Liver (tissue), 9 donors: Measurements from ENCODE around the gene MLLT10. TPM values are rescaled to one million over a fixed set of nuclear protein-coding genes. Genes with fewer than 3 reads are reported as not detected.

Experiments used
- DNase-seq: peaks from one replicate; pipeline ENCODE4 v3.0.0-alpha.2; 2017; ENCODE audit warnings: low spot score
- H3K27ac ChIP-seq, 2 donors: one replicate each; pipeline ENCODE4 v1.7.0; 2013; ENCODE audit warnings: inconsistent platforms in 2 of 2, low read length in 2 of 2, control low read depth in 1 of 2, low read depth in 1 of 2, mild to moderate bottlenecking in 1 of 2
- H3K27me3 ChIP-seq, 4 donors: one replicate each; pipeline versions ENCODE4 v1.6.1 to v1.7.0; 2013; ENCODE audit warnings: low read length in 3 of 4, inconsistent platforms in 1 of 4, mild to moderate bottlenecking in 1 of 4, moderate library complexity in 1 of 4; ENCODE audit not compliant: control insufficient read depth in 4 of 4, insufficient read depth in 4 of 4
- H3K36me3 ChIP-seq, 4 donors: one replicate each; pipeline versions ENCODE4 v1.6.1 to v1.7.0; 2013; ENCODE audit warnings: low read length in 3 of 4, mild to moderate bottlenecking in 3 of 4, low read depth in 1 of 4, moderate library complexity in 1 of 4; ENCODE audit not compliant: control insufficient read depth in 4 of 4, insufficient read depth in 3 of 4
- H3K4me1 ChIP-seq, 4 donors: one replicate each; pipeline versions ENCODE4 v1.6.1 to v1.7.0; 2013; ENCODE audit warnings: low read length in 3 of 4, mild to moderate bottlenecking in 3 of 4, moderate library complexity in 1 of 4; ENCODE audit not compliant: control insufficient read depth in 4 of 4, insufficient read depth in 4 of 4
- H3K4me3 ChIP-seq, 3 donors: one replicate each; pipeline versions ENCODE4 v1.6.1 to v1.7.0; 2013; ENCODE audit warnings: low read length in 3 of 3, control low read depth in 1 of 3, low read depth in 1 of 3, mild to moderate bottlenecking in 1 of 3
- H3K9ac ChIP-seq, 2 donors: one replicate each; pipeline ENCODE4 v1.7.0; 2013; ENCODE audit warnings: low read length in 2 of 2, mild to moderate bottlenecking in 2 of 2, moderate library complexity in 2 of 2, control low read depth in 1 of 2, low read depth in 1 of 2
- H3K9me3 ChIP-seq, 4 donors: one replicate each; pipeline versions ENCODE4 v1.6.1 to v1.7.0; 2013; ENCODE audit warnings: low read length in 3 of 4; ENCODE audit not compliant: control insufficient read depth in 4 of 4
- CTCF ChIP-seq: fragments of 150-350 bp; IDR thresholded peaks from 2 replicates; pipeline ENCODE4 v1.5.1; 2017; ENCODE audit warnings: improper control_type of control experiment, low read depth, low read length; ENCODE audit not compliant: missing input control
- GABPA ChIP-seq, 2 donors: IDR thresholded peaks in 1 of 2; conservative IDR thresholded peaks in 1 of 2; 2 replicates each; pipeline ENCODE4 v1.6.1; 2016; ENCODE audit warnings: antibody characterized with exemption in 2 of 2, mild to moderate bottlenecking in 1 of 2, moderate library complexity in 1 of 2
- HNF4A ChIP-seq, 2 donors: conservative IDR thresholded peaks; 2 replicates each; pipeline ENCODE4 v1.6.1; 2016; ENCODE audit warnings: antibody characterized with exemption in 2 of 2, mild to moderate bottlenecking in 2 of 2
- HNF4G ChIP-seq: IDR thresholded peaks from 2 replicates; pipeline ENCODE4 v1.6.1; 2016; ENCODE audit warnings: antibody characterized with exemption
- MAX ChIP-seq: IDR thresholded peaks from 2 replicates; pipeline ENCODE4 v1.6.1; 2016; ENCODE audit warnings: antibody characterized with exemption
- NR2F2 ChIP-seq: IDR thresholded peaks from 2 replicates; pipeline ENCODE4 v1.6.1; 2016; ENCODE audit warnings: antibody characterized with exemption
- RXRA ChIP-seq, 2 donors: IDR thresholded peaks; 2 replicates each; pipeline ENCODE4 v1.6.1; 2017 to 2018; ENCODE audit warnings: antibody characterized with exemption in 2 of 2, mild to moderate bottlenecking in 1 of 2
- SP1 ChIP-seq: IDR thresholded peaks from 2 replicates; pipeline ENCODE4 v1.6.1; 2018; ENCODE audit warnings: antibody characterized with exemption, mild to moderate bottlenecking
- TAF1 ChIP-seq: conservative IDR thresholded peaks from 2 replicates; pipeline ENCODE4 v1.6.1; 2016; ENCODE audit warnings: antibody characterized with exemption, mild to moderate bottlenecking
- YY1 ChIP-seq: IDR thresholded peaks from 2 replicates; pipeline ENCODE4 v1.6.1; 2016; ENCODE audit warnings: antibody characterized with exemption, mild to moderate bottlenecking
- ZBTB33 ChIP-seq: IDR thresholded peaks from 2 replicates; pipeline ENCODE4 v1.6.1; 2016; ENCODE audit warnings: antibody characterized with exemption
- WGBS: extraction: QIAGEN DNeasy Blood & Tissue Kit; methylation state at CpG from one replicate; pipeline ENCODE4 v1.1.7; 2013; 5-methylcytosine and 5-hydroxymethylcytosine counted together
- polyA plus RNA-seq, 2 donors: library from polyadenylated mRNA; stranded (reverse) in 1 of 2; unstranded in 1 of 2; fragments of 200-250 nt in 1 of 2; fragments of >200 nt in 1 of 2; fragmentation: Nextera tagmentation in 1 of 2; extraction: Ambion mirVana in 1 of 2; gene quantifications; one replicate each; pipeline versions ENCODE4 v1.2.1 to v1.2.3, GENCODE V29; 2013 to 2015
- total RNA-seq, 2 donors: library from RNA; depleted of rRNA; stranded (reverse); fragments of >200 nt; gene quantifications; one replicate each; pipeline ENCODE4 v1.2.3, GENCODE V29; 2014
- donor health status: healthy.
- donor health status: healthy.
- donor health status: healthy.
- donor health status: healthy.
- donor health status: healthy.

MLLT10 gene
- total and polyA plus RNA-seq, 4 donors: 11.9 to 47.4 (median 22.6) TPM

GRCh38 chr10:21521751-21522533 is 12.1 kb upstream of the MLLT10 start:
- Histone ChIP-seq H3K4me1 (peaks cover 0 to 47% (median 27%) of the 10 kb centered on the region in 4 donors), H3K9ac (no peak overlapping the region), H3K4me3 (no peak overlapping the region), H3K27ac (no peak overlapping the region), H3K36me3 (no peaks in the 10 kb centered on the region), H3K9me3 (no peaks in the 10 kb centered on the region), H3K27me3 (no peaks in the 10 kb centered on the region)
- 87% methylated on average over 4 of the region's 4 CpGs for WGBS
- TF ChIP-seq CTCF: no peak
- no peak for DNase-seq

GRCh38 chr10:21522631-21523406 is 11.2 kb upstream of the MLLT10 start:
- no peaks in the 10 kb centered on the region for H3K9me3 ChIP-seq
- no peaks in the 10 kb centered on the region for H3K27me3 ChIP-seq
- H3K36me3 ChIP-seq: no peaks in the 10 kb centered on the region
- TF ChIP-seq CTCF (no peak), RXRA (IDR thresholded peaks at IDR 0.05) (no peak), ZBTB33 (no peak), HNF4A (conservative IDR thresholded peaks at IDR 0.05) (no peak), TAF1 (no peak), YY1 (no peak)
- 85% methylated on average over 1 of the region's 1 CpG for WGBS
- no peak overlapping the region for H3K27ac ChIP-seq
- no peak for DNase-seq
- no peak overlapping the region for H3K9ac ChIP-seq
- no peak overlapping the region for H3K4me3 ChIP-seq
- H3K4me1 ChIP-seq: peaks cover 0 to 44% (median 24%) of the 10 kb centered on the region in 4 donors

- Histone ChIP-seq H3K9me3 (no peaks in the 10 kb centered on the region), H3K4me3 (no peak overlapping the region), H3K4me1 (peaks cover 0 to 43% (median 18%) of the 10 kb centered on the region in 4 donors), H3K27ac (no peak overlapping the region), H3K36me3 (no peaks in the 10 kb centered on the region), H3K27me3 (no peaks in the 10 kb centered on the region), H3K9ac (no peak overlapping the region)
- no peak for DNase-seq
- WGBS: 74% methylated on average over 3 of the region's 3 CpGs
- TF ChIP-seq CTCF (no peak), YY1 (no peak), TAF1 (no peak), HNF4G (no peak), SP1 (no peak), GABPA (IDR thresholded peaks at IDR 0.05 in 1 of 2, conservative IDR thresholded peaks at IDR 0.05 in 1 of 2) (no peak), MAX (no peak), NR2F2 (no peak)
Observed at GRCh38 chr10:21523557-21524008, 10.4 kb upstream of the MLLT10 start.
